ENCODE measurements around the gene SLC13A2. TPM values are rescaled to one million over a fixed set of nuclear protein-coding genes. Genes with fewer than 3 reads are reported as not detected.

SLC13A2 gene
- total and polyA plus RNA-seq, 2 donors (not counting 3 experiments of a cell fraction or from before 2014, with no cell fraction given): not detected

GRCh38 chr17:28513476-28513875 lies 40.0 kb downstream of the SLC13A2 start:
- no peak overlapping the region for H3K9ac ChIP-seq (replicated peaks; ENCODE audit: extremely low read depth, insufficient read depth, low read length)
- H4K20me1 ChIP-seq (replicated peaks; ENCODE audit: control insufficient read depth, extremely low read depth, insufficient read depth, low read length): no peaks in the 10 kb centered on the region
- BruUV-seq (replicated peaks): no TSS peak
- no peaks in the 10 kb centered on the region for H3K79me2 ChIP-seq (ENCODE audit: control insufficient read depth, insufficient read depth, low read length)
- no peak for DNase-seq (ENCODE audit: low read depth, low spot score)
- H3K9me3 ChIP-seq (replicated peaks; ENCODE audit: control insufficient read depth, insufficient read depth, low read length): no peaks in the 10 kb centered on the region
- FAIRE-seq: no peak
- no peaks in the 10 kb centered on the region for H3K9me1 ChIP-seq (replicated peaks; ENCODE audit: control insufficient read depth, extremely low read depth, insufficient read depth, low read length)
- intact Hi-C loops (cut with micrococcal nuclease) (no loop called here), dilution Hi-C loops (cut with MboI; ENCODE audit: extremely low pct_ligation_motif_present, low sequenced_read_pairs) (no loop called here)
- no peaks in the 10 kb centered on the region for H3K36me3 ChIP-seq (ENCODE audit: control insufficient read depth in 2 of 2, extremely low read depth in 1 of 2, insufficient read depth in 2 of 2, low read length in 2 of 2)
- no peak overlapping the region for H3K4me3 ChIP-seq (replicated peaks in 1 of 3; ENCODE audit: insufficient read depth in 1 of 3, low read depth in 1 of 3, low read length in 3 of 3)
- H3K4me1 ChIP-seq (ENCODE audit: control insufficient read depth, extremely low read depth, insufficient read depth, low read length): no peaks in the 10 kb centered on the region
- ChIA-PET POLR2A (no interaction called here), CTCF (interaction anchor here (1.3 kb wide), 1 partner anchor 97 kb away, joined by 3 read pairs; no protein-coding TSS in a partner anchor)
- H3K27me3 ChIP-seq (ENCODE audit: control insufficient read depth in 2 of 2, insufficient read depth in 2 of 2, low read length in 2 of 2): peaks cover 5 to 10% of the 10 kb centered on the region in 2 experiments
- H2AFZ ChIP-seq (ENCODE audit: low read depth, low read length): no peak overlapping the region
- H3K27ac ChIP-seq (ENCODE audit: insufficient read depth, low read depth, low read length): no peak overlapping the region
- no peak for TF ChIP-seq FOS (IDR thresholded peaks at IDR 0.05; ENCODE audit: borderline replicate concordance, insufficient read depth, low read length)
- TF ChIP-seq MAX (IDR thresholded peaks at IDR 0.05; ENCODE audit: insufficient read depth, insufficient read length): no peak
- TF ChIP-seq EZH2 (IDR thresholded peaks at IDR 0.05; ENCODE audit: borderline replicate concordance, low read depth, low read length, severe bottlenecking): no peak
- no peak for TF ChIP-seq GATA2 (IDR thresholded peaks at IDR 0.05; ENCODE audit: insufficient read depth, insufficient read length, low read depth, low read length)
- TF ChIP-seq POLR2A (IDR thresholded peaks at IDR 0.05; ENCODE audit: low read depth, low read length): no peak
- TF ChIP-seq MYC (IDR thresholded peaks at IDR 0.05; ENCODE audit: low read depth, low read length): no peak
- no peak for TF ChIP-seq CTCF (IDR thresholded peaks at IDR 0.05; ENCODE audit: extremely low read depth in 1 of 2, insufficient read depth in 1 of 2, low read depth in 1 of 2, low read length in 2 of 2)
- TF ChIP-seq POLR2AphosphoS5 (IDR thresholded peaks at IDR 0.05; ENCODE audit: insufficient read depth, low read depth, low read length): no peak
- no peak for TF ChIP-seq JUN (IDR thresholded peaks at IDR 0.05; ENCODE audit: borderline replicate concordance, insufficient read depth, insufficient read length, low read depth)
- H3K4me2 ChIP-seq (ENCODE audit: insufficient read depth, low read length): no peak overlapping the region
